HEK293 (cell line): ENCODE results near the gene PLAAT4.

ENCODE experiments used
- CTCF ChIA-PET: fragments of 350-600 bp; formaldehyde crosslinking; extraction: SDS; loops from one replicate; lab custom pipeline; 2021; ENCODE audit warnings: antibody characterized with exemption; lab: Yijun Ruan, JAX
- POLR2A ChIA-PET: fragments of 300-600 bp; formaldehyde crosslinking; extraction: SDS; loops from one replicate; lab custom pipeline; 2020; ENCODE audit warnings: antibody characterized with exemption, inconsistent platforms; lab: Yijun Ruan, JAX
- H3K27ac ChIP-seq: fragments of 200-500 bp; sonication (Bioruptor generic); 2 replicates; pipeline ENCODE4 v1.5.1; 2014; ENCODE audit warnings: low read depth, low read length, control low read depth, inconsistent platforms; ENCODE audit errors: extremely low read depth
- H3K36me3 ChIP-seq, 2 experiments: fragments of 200-500 bp in 1 of 2; sonication (Bioruptor generic) in 1 of 2; 1 replicate in 1 of 2; 2 replicates in 1 of 2; pipeline ENCODE4 v1.5.1; 2014 to 2017; ENCODE audit warnings: inconsistent platforms in 2 of 2, low read length in 2 of 2; ENCODE audit not compliant: control insufficient read depth in 2 of 2, insufficient read depth in 1 of 2
- H3K4me1 ChIP-seq: fragments of 200-500 bp; sonication (Bioruptor generic); 2 replicates; pipeline ENCODE4 v1.5.1; 2014; ENCODE audit warnings: mild to moderate bottlenecking, low read length, inconsistent platforms; ENCODE audit not compliant: control insufficient read depth, insufficient read depth
- H3K4me3 ChIP-seq: 2 replicates; pipeline ENCODE4 v1.5.1; 2011; ENCODE audit warnings: low read depth, mild to moderate bottlenecking, control low read depth, low read length, moderate library complexity
- H3K9me3 ChIP-seq: fragments of 200-500 bp; sonication (Bioruptor generic); 2 replicates; pipeline ENCODE4 v1.5.1; 2014; ENCODE audit warnings: low read depth, low read length, inconsistent platforms; ENCODE audit not compliant: control insufficient read depth, insufficient read depth
- BCL6B ChIP-seq: fragments of 450-650 bp; formaldehyde crosslinking; IDR thresholded peaks from 2 replicates; pipeline ENCODE4 v1.5.1; 2017; ENCODE audit warnings: missing biosample characterization, missing genetic modification characterization
- SALL2 ChIP-seq: fragments of 450-650 bp; formaldehyde crosslinking; IDR thresholded peaks from 2 replicates; pipeline ENCODE4 v1.5.0; 2017; ENCODE audit warnings: missing biosample characterization, mild to moderate bottlenecking, missing genetic modification characterization, borderline replicate concordance
- SCRT2 ChIP-seq: fragments of 450-650 bp; formaldehyde crosslinking; IDR thresholded peaks from 2 replicates; pipeline ENCODE4 v1.5.1; 2016; ENCODE audit warnings: missing biosample characterization, missing genetic modification characterization
- SETDB1 ChIP-seq: IDR thresholded peaks from one replicate; pipeline ENCODE4 v1.6.1; 2017; ENCODE audit warnings: mild to moderate bottlenecking, low read length, moderate library complexity, mixed read lengths; ENCODE audit not compliant: insufficient read length
- TCF7L2 ChIP-seq: IDR thresholded peaks from 2 replicates; pipeline ENCODE4 v1.6.1; 2011; ENCODE audit warnings: low read depth, mild to moderate bottlenecking, inconsistent platforms, low read length, moderate library complexity, borderline replicate concordance
- WT1 ChIP-seq: fragments of 450-650 bp; formaldehyde crosslinking; IDR thresholded peaks from 2 replicates; pipeline ENCODE4 v1.5.1; 2016; ENCODE audit warnings: missing biosample characterization, missing genetic modification characterization
- ZBTB17 ChIP-seq: fragments of 450-650 bp; formaldehyde crosslinking; IDR thresholded peaks from 2 replicates; pipeline ENCODE4 v1.5.1; 2016; ENCODE audit warnings: missing biosample characterization, missing genetic modification characterization
- ZBTB21 ChIP-seq: fragments of 450-650 bp; formaldehyde crosslinking; IDR thresholded peaks from 2 replicates; pipeline ENCODE4 v1.5.1; 2017; ENCODE audit warnings: missing biosample characterization, missing genetic modification characterization
- ZNF214 ChIP-seq: fragments of 450-650 bp; formaldehyde crosslinking; IDR thresholded peaks from 2 replicates; pipeline ENCODE4 v1.5.1; 2017; ENCODE audit warnings: missing biosample characterization, mild to moderate bottlenecking, missing genetic modification characterization, borderline replicate concordance
- ZNF280C ChIP-seq: fragments of 450-650 bp; formaldehyde crosslinking; IDR thresholded peaks from 2 replicates; pipeline ENCODE4 v1.5.1; 2016; ENCODE audit warnings: missing biosample characterization, missing genetic modification characterization
- ZNF354C ChIP-seq: fragments of 450-650 bp; formaldehyde crosslinking; IDR thresholded peaks from 2 replicates; pipeline ENCODE4 v1.5.1; 2016; ENCODE audit warnings: missing biosample characterization, missing genetic modification characterization, low read depth, borderline replicate concordance
- ZNF391 ChIP-seq: fragments of 450-650 bp; formaldehyde crosslinking; IDR thresholded peaks from 2 replicates; pipeline ENCODE4 v1.5.1; 2016; ENCODE audit warnings: low read depth, missing biosample characterization, missing genetic modification characterization, borderline replicate concordance
- ZNF398 ChIP-seq: fragments of 450-650 bp; formaldehyde crosslinking; IDR thresholded peaks from 2 replicates; pipeline ENCODE4 v1.5.1; 2017; ENCODE audit warnings: missing biosample characterization, missing genetic modification characterization
- ZNF549 ChIP-seq: fragments of 450-650 bp; IDR thresholded peaks from 2 replicates; pipeline ENCODE4 v1.5.1; 2018; ENCODE audit warnings: missing biosample characterization, missing genetic modification characterization, mild to moderate bottlenecking, inconsistent platforms, moderate library complexity
- ZNF585B ChIP-seq: fragments of 450-650 bp; formaldehyde crosslinking; IDR thresholded peaks from 2 replicates; pipeline ENCODE4 v1.5.1; 2016; ENCODE audit warnings: missing biosample characterization, missing genetic modification characterization
- ZNF639 ChIP-seq: fragments of 450-650 bp; formaldehyde crosslinking; IDR thresholded peaks from 2 replicates; pipeline ENCODE4 v1.5.1; 2016; ENCODE audit warnings: missing biosample characterization, missing genetic modification characterization
- ZNF692 ChIP-seq: fragments of 450-650 bp; formaldehyde crosslinking; IDR thresholded peaks from 2 replicates; pipeline ENCODE4 v1.5.1; 2016; ENCODE audit warnings: missing biosample characterization, missing genetic modification characterization
- ZNF707 ChIP-seq: fragments of 450-650 bp; formaldehyde crosslinking; IDR thresholded peaks from 2 replicates; pipeline ENCODE4 v1.5.1; 2016; ENCODE audit warnings: missing biosample characterization, missing genetic modification characterization
- ZNF777 ChIP-seq: fragments of 450-650 bp; formaldehyde crosslinking; IDR thresholded peaks from 2 replicates; pipeline ENCODE4 v1.5.1; 2017; ENCODE audit warnings: missing biosample characterization, missing genetic modification characterization, borderline replicate concordance
- ZSCAN18 ChIP-seq: fragments of 450-650 bp; formaldehyde crosslinking; IDR thresholded peaks from 2 replicates; pipeline ENCODE4 v1.5.1; 2016; ENCODE audit warnings: missing biosample characterization, missing genetic modification characterization
- ZSCAN23 ChIP-seq: fragments of 450-650 bp; formaldehyde crosslinking; IDR thresholded peaks from 2 replicates; pipeline ENCODE4 v1.5.1; 2016; ENCODE audit warnings: missing biosample characterization, missing genetic modification characterization
- ZXDB ChIP-seq: fragments of 450-650 bp; formaldehyde crosslinking; IDR thresholded peaks from 2 replicates; pipeline ENCODE4 v1.5.1; 2016; ENCODE audit warnings: missing biosample characterization, missing genetic modification characterization

The PLAAT4 gene

GRCh38 chr11:63521896-63522295 lies 14.7 kb upstream of the PLAAT4 start:
- ChIA-PET POLR2A (interaction anchor here (0.6 kb wide), 1 partner anchor 822 kb away, joined by 4 read pairs; no protein-coding TSS in a partner anchor), CTCF (no interaction called here)
- H3K4me3 ChIP-seq, result no peak overlapping the region

GRCh38 chr11:63523151-63523550 lies 13.5 kb upstream of the PLAAT4 start:
- no peak overlapping the region for H3K4me3 ChIP-seq
- no peaks in the 10 kb centered on the region for H3K4me1 ChIP-seq
- no peak for TF ChIP-seq ZNF398
- TF ChIP-seq ZSCAN18 (tag by site-specific recombination), result no peak
- TF ChIP-seq ZNF777 (tag by site-specific recombination), result no peak
- TF ChIP-seq ZNF707 (tag by site-specific recombination), result no peak
- TF ChIP-seq TCF7L2, result no peak
- TF ChIP-seq ZNF280C (tag by site-specific recombination), result no peak
- TF ChIP-seq ZBTB17 (tag by site-specific recombination), result no peak
- TF ChIP-seq ZXDB (tag by site-specific recombination), result no peak
- no peak for TF ChIP-seq WT1
- TF ChIP-seq ZNF585B (tag by site-specific recombination), result no peak
- no peak for TF ChIP-seq ZNF214 (tag by site-specific recombination)
- ChIA-PET CTCF (no interaction called here), POLR2A (interaction anchor here (0.6 kb wide), 1 partner anchor 450 kb away, joined by 3 read pairs; no protein-coding TSS in a partner anchor)
- no peaks in the 10 kb centered on the region for H3K9me3 ChIP-seq
- H3K27ac ChIP-seq, result no peak overlapping the region
- no peaks in the 10 kb centered on the region for H3K36me3 ChIP-seq

More at GRCh38 chr11:63521896-63522295, 14.7 kb upstream of the PLAAT4 start:
- TF ChIP-seq ZBTB21 (tag by site-specific recombination), result no peak
- H3K9me3 ChIP-seq, result no peaks in the 10 kb centered on the region
- H3K36me3 ChIP-seq, result no peaks in the 10 kb centered on the region
- H3K27ac ChIP-seq, result no peak overlapping the region
- H3K4me1 ChIP-seq, result no peaks in the 10 kb centered on the region

- Histone ChIP-seq H3K4me1 (no peaks in the 10 kb centered on the region), H3K9me3 (no peaks in the 10 kb centered on the region), H3K36me3 (no peaks in the 10 kb centered on the region), H3K4me3 (no peak overlapping the region), H3K27ac (no peak overlapping the region)
- TF ChIP-seq BCL6B (tag by site-specific recombination) (no peak), ZNF692 (no peak), ZSCAN23 (no peak), SCRT2 (no peak), ZNF391 (no peak), ZNF549 (tag by site-specific recombination) (no peak), ZNF354C (tag by site-specific recombination) (no peak), SETDB1 (no peak), SALL2 (tag by site-specific recombination) (no peak), ZNF639 (tag by site-specific recombination) (no peak)
- ChIA-PET CTCF (no interaction called here), POLR2A (no interaction called here)
These were observed 8.9 kb upstream of the PLAAT4 start for GRCh38 chr11:63527667-63528066.
